ENCODE measurements around the gene ALS2CL. TPM values are rescaled to one million over a fixed set of nuclear protein-coding genes. Genes with fewer than 3 reads are reported as not detected.

The ALS2CL gene
- total RNA-seq, 4 donors from 2014 or later, result 86.5 to 175 (median 105) TPM

DNA sequence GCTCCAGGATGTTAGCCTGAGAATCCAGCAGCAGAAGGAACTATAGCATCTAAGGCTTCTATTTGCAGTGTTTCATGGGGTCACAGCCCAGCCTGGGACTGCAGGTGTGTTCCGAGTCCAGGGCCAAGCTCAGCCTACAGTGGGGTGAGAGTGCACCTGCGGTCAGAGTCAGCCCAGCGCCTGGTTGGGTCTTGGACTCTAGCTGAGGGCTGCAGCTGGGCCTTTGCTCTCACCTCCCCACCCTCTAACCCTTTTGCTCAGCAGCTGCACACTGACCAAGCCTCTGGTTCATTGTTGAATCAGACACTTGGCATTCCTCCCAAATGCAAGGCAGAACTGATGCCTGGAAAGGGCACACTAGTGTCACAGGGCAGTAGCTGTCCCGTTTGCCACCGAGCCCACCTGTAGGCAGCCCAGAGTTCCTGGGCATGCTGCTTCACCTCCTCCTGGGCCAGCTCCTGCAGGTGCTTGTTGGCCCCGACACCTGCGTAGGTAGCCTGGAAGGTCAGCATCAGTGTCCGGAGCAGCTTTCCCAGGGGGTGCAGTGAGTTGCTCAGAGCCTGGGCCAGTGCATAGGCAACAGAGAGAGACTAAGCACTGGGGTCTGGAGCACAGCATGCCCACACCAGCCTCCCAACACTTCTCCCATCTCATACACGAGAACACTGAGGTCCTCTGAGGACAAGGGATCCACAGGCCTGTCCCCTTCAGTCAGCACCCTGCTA lies 17.5 kb downstream of the ALS2CL start:
- intact Hi-C loops (cut with DNase I; ENCODE audit: low total_unique reads), result no loop called here
- WGBS, 2 donors, result 82 to 85% methylated on average over 7 to 9 of the region's 9 CpGs
- no peak overlapping the region for H3K4me3 ChIP-seq (ENCODE audit: low read depth, poor library complexity, severe bottlenecking)

DNA sequence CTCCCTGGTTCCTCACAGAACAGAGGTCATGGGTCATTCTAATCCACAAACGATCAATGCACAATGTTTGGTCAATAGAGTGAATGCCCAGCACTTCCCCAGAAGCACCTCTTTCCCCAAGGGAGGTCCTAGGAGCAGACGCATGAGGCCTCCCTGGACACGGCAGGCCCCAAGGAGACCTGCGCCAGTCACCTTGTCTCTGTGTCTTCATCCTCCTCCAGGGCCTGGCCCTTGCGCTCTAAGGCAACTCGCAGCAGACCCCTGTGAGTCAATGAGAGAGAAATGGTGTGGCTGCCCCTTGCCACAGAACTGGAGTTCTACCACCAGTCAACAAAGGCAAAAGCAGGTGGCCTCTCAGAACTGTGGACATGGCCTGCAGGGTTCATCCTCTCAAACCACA lies 18.1 kb downstream of the ALS2CL start:
- intact Hi-C loops (cut with DNase I; ENCODE audit: low total_unique reads), result no loop called here
- no peak for DNase-seq (ENCODE audit: low spot score in 2 of 2)
- H3K4me3 ChIP-seq (ENCODE audit: low read depth, poor library complexity, severe bottlenecking), result no peak overlapping the region
- 88 to 93% methylated on average over 3 to 6 of the region's 6 CpGs for whole genome bisulfite sequencing, 2 donors
- TF ChIP-seq POLR2A (IDR thresholded peaks at IDR 0.05) (no peak), CTCF (IDR thresholded peaks at IDR 0.05) (no peak)

More for the DNA sequence above, 17.5 kb downstream of the ALS2CL start:
- TF ChIP-seq POLR2A (IDR thresholded peaks at IDR 0.05) (no peak), CTCF (IDR thresholded peaks at IDR 0.05) (no peak)
- DNase-seq (ENCODE audit: low spot score in 2 of 2), result no peak

DNA sequence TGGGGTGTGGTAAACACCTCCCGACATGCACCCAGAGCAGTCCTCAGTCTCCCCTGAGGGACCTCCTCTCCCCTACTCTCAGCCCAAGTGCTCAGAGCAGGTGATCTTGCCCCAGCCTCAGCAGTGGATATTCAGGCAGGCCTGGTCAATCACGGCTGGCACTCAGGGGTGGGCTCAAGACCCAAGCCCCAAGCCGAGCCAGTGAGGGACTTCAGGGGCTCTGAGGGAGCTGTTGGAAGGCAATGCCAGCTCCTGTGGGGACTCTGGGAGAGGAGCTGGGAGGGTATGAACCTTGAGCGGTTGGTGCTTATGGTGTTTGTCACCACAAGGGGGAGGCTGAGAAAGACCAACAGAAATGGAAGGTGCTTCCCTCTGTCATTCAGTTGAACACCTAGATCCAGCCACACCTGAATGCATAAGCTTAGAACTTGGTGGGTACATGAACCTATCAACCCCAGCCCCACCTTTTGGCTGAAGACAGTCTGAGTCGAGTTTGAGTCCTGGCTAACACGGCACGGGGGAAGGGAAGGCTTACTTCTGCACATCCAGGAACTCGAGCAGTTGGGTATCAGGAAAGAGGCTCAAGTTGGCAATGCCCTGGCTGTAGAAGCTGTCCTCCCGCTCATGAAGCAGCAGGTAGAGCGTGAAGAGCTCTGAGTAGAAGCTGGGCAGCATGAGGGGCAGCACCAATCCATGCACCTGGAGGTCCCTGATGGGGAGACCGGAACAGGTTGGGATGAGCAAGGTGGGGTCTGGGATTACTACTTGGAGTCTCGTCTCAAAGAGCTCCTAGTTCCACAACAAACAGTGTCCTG lies 19.2 kb downstream of the ALS2CL start:
- WGBS, 2 donors, result 84 to 90% methylated on average over 12 of the region's 12 CpGs
- peak in 1 of 2 donors; percentile 66 for DNase-seq (ENCODE audit: low spot score in 2 of 2)
- intact Hi-C loops (cut with DNase I; ENCODE audit: low total_unique reads), result no loop called here
- TF ChIP-seq POLR2A (IDR thresholded peaks at IDR 0.05) (no peak), CTCF (IDR thresholded peaks at IDR 0.05) (no peak)
- no peak overlapping the region for H3K4me3 ChIP-seq (ENCODE audit: low read depth, poor library complexity, severe bottlenecking)

DNA sequence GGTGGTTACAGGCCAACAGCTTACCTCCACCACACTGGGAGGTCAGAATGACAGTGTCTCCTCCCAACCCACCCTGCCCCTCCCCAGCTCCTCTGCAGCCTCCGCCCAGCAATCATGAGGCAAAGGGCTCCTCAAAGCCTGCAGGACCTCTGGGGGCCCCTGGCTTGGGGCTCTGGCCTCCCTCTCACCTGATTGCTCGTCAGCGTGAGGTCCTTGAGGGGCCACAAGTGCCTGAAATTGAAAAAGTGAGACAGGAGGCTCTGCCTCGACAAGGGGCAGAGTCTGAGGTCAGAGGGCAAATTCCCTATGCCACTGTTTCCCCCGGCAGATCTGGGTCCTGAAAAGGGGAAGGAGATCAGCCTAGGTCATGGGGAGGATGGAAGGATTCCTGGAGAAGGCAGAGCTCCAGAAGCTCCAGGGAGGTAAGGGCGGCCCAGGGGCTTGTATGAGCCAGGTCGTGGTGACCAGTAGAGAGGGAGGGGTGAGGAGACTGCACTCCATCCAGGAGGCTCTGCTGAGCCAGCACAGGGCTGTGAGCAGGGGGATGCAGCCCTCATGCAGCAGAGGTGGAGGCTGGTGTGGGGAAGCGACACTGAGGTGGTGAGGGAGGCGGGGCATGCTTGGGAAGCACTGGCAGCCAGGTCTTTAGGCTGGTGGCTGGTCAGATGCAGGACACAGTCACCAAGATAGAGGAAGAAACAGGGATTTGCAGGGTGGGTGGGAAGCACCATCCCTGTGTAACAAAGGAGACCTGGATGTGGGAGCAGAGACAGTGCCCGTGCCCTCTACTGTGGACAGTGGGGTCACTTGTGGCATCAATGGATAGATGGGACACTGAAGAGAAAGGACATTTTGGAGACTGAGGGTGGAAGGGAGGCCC lies 20.1 kb downstream of the ALS2CL start:
- no peak for TF ChIP-seq POLR2A (IDR thresholded peaks at IDR 0.05)
- no peak for TF ChIP-seq CTCF (IDR thresholded peaks at IDR 0.05)
- intact Hi-C loops (cut with DNase I; ENCODE audit: low total_unique reads), result no loop called here
- H3K4me3 ChIP-seq (ENCODE audit: low read depth, poor library complexity, severe bottlenecking), result no peak overlapping the region
- DNase-seq (ENCODE audit: low spot score in 2 of 2), result peak in 1 of 2 donors; percentile 72
- 91 to 92% methylated on average over 10 of the region's 10 CpGs for WGBS, 2 donors

DNA sequence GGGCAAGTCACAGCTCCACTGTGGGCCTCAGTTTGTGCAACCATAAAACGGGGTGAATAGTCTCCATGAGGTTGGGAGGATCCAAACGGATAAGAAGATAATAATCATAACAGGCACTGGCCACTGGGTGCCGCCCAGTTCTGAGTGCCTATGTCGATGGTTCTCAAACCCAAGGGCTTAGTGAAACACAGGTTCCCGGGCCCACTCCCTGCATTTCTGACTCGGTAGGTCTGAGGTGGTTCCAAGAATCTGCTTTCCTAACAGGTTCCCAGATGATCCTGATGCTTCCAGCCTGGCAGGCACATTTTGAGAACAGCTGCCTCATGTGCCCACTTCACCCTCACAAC lies 21.2 kb downstream of the ALS2CL start:
- DNase-seq (ENCODE audit: low spot score in 2 of 2), result peak in 1 of 2 donors; percentile 68
- TF ChIP-seq CTCF (IDR thresholded peaks at IDR 0.05) (no peak), POLR2A (IDR thresholded peaks at IDR 0.05) (no peak)
- no peak overlapping the region for H3K4me3 ChIP-seq (ENCODE audit: low read depth, poor library complexity, severe bottlenecking)
- intact Hi-C loops (cut with DNase I; ENCODE audit: low total_unique reads), result no loop called here
- WGBS, 2 donors, result 84 to 85% methylated on average over 6 of the region's 6 CpGs
